ENCODE results near the gene SEZ6.
"Not testable (repeated sequence)": the region's sequence is repeated elsewhere in the genome, so short reads cannot be mapped to it uniquely, and the experiment has no call there.

SEZ6 gene

DNA sequence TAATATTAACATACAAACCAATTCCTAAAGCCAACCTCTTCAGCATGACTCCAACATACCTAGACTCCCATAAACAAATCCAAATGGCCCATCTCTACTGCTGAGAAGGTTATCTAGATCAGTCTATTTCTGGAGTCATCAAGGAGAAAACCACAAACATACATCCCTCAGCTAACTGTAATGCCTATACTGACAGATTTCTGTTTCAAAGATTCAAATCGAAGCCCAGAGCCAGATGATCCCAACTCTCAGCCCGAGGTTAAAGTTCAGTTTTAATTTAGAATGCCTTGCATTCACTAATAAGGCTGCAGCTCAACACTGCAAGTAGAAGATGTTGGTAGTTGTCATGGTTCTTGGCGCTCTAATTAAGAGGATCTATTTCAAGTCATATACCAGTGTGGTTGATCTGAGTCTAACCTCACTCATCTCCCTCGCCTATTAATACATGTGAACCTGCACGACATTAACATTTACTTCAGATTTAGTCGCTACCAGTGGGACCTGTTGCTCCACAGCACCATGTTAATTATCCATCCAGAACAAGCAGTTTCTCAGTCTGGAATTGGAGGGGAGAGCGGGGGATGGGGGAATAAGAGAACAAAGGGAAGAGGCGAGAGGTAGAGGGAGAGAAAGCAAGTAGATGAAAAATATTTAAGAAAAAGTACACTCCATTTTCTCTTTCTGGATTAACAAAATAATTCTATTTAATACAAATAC lies 69.9 kb downstream of the SEZ6 start:
- no peak for DNase-seq (ENCODE audit: low spot score)

DNA sequence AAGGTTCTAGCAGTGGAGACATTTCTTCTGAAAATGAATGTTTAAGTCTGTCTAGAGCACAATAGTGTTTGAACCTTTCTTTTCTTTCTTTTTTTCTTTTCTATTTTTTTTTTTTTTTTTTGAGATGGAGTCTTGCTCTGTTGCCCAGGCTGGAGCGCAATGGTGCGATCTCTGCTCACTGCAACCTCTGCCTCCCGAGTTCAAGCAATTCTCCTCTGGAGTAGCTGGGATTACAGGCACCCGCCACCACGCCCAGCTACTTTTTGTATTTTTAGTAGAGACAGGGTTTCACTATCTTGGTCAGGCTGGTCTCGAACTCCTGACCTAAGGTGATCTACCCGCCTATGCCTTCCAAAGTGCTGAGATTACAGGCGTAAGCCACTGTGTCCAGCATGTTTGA lies 71.3 kb downstream of the SEZ6 start:
- DNase-seq (ENCODE audit: low spot score) = not testable (repeated sequence)

- no peak for DNase-seq (ENCODE audit: low spot score)
Observed at GRCh38 chr17:28929787-28930186, 76.0 kb downstream of the SEZ6 start.

GRCh38 chr17:28928061-28928460 lies 77.8 kb downstream of the SEZ6 start:
- DNase-seq (ENCODE audit: low spot score) = no peak

- DNase-seq (ENCODE audit: low spot score) = no peak
Observed at GRCh38 chr17:28926786-28927185, 79.0 kb downstream of the SEZ6 start.

DNA sequence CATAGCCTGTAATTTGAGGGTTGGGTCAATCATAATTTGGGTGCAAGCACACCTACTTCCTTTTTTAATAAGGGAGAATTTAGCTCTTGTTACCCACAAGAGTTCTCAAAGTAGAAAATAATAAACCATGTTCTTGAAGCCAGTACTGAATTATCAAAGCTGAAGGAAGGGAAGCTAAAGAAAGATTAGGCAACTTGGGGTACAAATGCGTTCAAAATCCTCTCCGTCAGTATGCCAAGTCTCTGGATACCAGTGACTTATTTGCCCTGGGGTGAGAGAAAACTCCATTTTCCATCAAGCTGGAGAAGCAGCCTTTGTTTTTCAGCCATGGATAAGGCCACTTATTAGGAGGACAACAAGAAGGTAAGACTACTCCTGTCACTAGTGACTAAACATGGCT lies 79.5 kb downstream of the SEZ6 start:
- no peak for DNase-seq (ENCODE audit: low spot score)

GRCh38 chr17:28925912-28926365 lies 79.9 kb downstream of the SEZ6 start:
- peak; percentile 70 for DNase-seq (ENCODE audit: low spot score)

GRCh38 chr17:28920201-28920600 lies 85.6 kb downstream of the SEZ6 start:
- no peak for DNase-seq (ENCODE audit: low spot score)

- DNase-seq (ENCODE audit: low spot score) = no peak
Observed at GRCh38 chr17:28918295-28918694, 87.5 kb downstream of the SEZ6 start.

GRCh38 chr17:28917465-28917864 lies 88.4 kb downstream of the SEZ6 start:
- DNase-seq (ENCODE audit: low spot score) = no peak

DNA sequence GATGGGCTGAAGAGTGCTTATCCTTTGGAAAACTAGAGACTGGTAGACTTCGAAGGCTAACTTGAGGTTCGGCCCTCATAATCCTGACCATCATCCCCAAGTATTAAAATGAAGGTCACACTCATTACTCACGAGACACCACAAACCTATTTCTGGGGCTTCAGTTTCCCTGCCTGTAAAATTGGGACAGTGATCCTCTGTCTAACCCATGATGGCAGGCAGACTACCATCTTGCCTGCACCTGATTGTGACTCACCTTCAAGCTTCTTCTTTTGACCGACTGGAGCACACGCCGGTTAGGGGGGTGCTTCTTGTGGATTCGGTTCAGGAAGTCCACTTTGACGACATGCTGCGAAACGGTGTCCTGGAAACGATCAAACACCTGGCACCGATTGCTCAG lies 88.8 kb downstream of the SEZ6 start:
- no peak for DNase-seq (ENCODE audit: low spot score)

- DNase-seq (ENCODE audit: low spot score) = peak; percentile 53
Observed at GRCh38 chr17:28916302-28916934, 89.4 kb downstream of the SEZ6 start.

DNA sequence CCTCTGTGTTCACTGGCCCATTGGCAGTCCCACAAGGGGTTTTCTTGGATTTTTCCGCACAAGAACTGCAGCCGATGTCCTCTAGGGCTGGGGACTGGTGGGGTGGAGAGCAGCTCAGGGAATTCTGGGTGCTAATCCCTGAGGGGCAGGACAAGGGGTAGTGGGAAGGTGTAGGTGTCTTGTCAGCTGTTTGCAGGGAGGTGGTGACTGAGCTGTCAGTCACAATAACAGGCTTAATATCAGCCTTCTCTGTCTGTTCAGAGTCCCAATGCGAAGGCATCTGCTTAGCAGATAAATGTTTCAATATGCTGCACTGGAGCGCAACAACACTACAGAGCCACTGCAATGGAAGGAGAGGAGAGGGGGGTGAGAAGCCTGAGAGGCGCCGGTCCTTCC lies 92.9 kb downstream of the SEZ6 start:
- DNase-seq (ENCODE audit: low spot score) = no peak

DNA sequence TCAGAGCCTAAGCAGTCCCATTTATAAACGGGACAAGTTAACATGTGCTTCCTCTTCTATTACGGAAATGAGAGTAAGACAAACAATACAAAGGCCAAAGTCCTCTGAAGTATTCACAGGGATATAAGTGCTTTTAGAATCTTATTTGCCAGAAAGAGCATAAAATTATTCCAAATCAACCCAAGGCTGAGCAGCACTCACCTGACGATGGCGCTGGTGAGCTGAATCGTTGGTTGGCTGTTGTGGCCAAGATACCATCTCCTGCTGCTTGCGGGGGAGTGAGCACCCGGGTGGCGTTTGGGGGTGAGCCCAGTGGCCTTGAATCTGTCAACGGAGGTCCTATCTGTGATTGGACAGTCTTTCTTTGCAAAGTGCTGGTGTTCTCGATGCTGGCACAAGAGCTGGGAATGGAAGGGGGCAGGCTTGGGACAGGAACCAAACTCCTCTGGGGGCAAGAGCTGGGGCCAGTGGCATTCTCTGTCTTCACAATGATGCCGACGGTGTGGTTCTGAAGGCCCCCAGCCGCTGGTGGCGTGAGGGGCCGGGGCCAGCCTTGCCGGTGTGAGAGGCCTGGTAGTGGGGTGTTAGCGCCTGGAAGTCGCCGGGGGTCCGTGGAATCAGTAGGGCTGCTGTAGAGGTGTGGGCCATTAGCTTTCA lies 93.4 kb downstream of the SEZ6 start:
- DNase-seq (ENCODE audit: low spot score) = no peak

DNA sequence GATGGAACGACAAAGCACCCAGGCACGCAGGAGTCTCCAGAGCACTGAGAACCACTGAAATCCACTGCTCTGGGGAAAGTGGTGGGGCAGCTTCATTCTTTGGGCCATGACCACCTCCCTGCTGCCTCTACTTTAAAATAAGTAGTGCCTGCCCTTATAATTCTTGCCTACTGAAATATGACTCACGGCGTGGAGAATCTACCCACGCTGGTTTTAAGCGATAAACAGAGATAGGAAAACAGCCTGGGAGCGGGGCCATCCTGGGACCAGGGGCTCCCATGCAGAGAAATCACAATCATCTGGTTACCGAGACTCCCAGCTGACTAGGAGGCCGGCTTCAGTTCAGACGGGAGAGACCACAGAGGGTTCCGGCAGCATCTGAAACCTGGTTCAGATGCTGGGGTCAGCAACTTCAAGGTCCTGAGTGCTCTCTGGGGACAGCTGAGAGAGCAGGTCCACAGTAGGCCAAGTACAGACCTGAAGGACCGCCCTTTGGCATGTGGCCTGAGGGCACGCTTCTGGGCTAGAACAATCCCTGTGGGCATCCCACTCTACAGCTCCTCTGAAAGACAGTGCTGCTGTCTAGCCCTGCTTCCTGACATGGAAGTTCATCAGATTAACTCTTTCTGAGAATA lies 94.3 kb downstream of the SEZ6 start:
- DNase-seq (ENCODE audit: low spot score) = no peak

DNA sequence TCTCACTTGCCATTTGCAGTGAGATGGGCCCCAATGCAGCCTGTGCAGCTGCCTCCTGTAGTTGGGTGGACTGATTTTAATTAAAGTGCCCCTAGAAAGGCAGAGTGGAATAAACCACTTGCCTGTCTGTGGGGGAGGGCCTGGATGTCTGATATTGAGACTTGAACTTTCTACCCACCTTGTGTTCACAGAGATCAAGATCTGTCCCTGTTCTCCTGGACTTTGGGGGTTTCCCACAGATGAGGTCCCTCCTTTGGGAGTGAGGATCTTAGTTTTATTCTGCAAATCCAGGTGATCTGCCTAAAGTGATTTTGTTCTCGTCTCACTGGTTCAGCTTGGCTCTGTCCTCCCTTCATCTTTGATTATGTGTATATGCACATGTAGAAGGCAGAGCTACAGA lies 95.3 kb downstream of the SEZ6 start:
- DNase-seq (ENCODE audit: low spot score) = no peak

DNA sequence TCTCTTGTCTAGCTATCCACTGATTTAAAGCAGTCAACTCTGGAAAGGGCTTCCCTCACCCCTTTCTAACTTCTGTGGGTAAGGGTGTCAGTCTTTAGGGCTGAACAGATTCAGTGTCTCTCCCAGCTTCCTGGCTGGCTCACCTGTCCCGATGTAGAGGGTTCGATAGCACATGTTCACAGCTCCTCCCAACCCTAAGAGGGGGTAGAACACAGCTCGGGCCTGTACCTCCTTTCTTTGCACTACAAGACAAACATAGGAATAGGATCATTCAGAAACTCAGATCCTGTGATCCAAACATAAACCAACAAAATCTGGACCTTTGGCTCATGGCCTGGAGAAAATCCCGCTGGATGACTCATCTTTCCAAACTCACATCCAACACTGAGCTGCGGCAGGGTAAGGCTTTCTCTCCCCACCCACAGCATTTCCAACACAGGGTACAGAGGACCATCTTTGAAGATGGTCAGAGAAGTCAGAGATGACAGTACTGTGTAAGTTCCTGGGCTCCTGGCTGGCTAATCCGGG lies 97.1 kb downstream of the SEZ6 start:
- peak; percentile 80 for DNase-seq (ENCODE audit: low spot score)

GRCh38 chr17:28907709-28908475 lies 97.9 kb downstream of the SEZ6 start:
- DNase-seq (ENCODE audit: low spot score) = no peak

GRCh38 chr17:28906706-28907438 lies 99.0 kb downstream of the SEZ6 start:
- DNase-seq (ENCODE audit: low spot score) = no peak

DNA sequence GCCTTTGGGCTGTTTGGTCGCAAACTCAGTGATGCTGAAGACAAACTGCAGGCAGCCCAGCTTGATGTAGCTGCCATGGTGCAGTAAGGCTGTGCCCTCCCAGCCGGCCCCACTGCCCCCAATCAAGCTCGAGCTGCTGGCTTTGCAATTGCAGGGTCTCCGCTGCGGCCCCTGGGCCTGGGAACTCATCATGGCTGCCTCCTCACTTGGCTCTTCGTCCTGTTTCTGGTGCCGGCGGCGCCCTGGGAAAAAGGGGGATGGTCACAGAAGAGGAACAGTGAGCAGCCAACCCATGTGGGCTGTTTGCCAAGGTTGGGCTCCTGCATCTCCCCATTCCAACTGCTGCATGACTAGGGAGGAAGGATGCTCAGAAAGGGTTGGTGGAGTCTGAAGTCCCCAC lies 99.6 kb downstream of the SEZ6 start:
- no peak for DNase-seq (ENCODE audit: low spot score)

Data from GM03348 (cell line).